Bronchial epithelial cell (primary cell): ENCODE measurements around the gene CD99L2. TPM values are rescaled to one million over a fixed set of nuclear protein-coding genes. Genes with fewer than 3 reads are reported as not detected.

Experiments
- DNase-seq: peaks from one replicate; pipeline ENCODE4 v3.0.0-alpha.2; 2010; ENCODE audit warnings: low read depth
- FAIRE-seq: peaks from 2 replicates; lab custom pipeline; 2011; peaks lifted over from hg19 to GRCh38; lab: Jason Lieb, UNC
- H3K27me3 ChIP-seq: 2 replicates; pipeline ENCODE4 v1.5.1; 2011; ENCODE audit warnings: low read length; ENCODE audit not compliant: control insufficient read depth, insufficient read depth
- H3K36me3 ChIP-seq: 2 replicates; pipeline ENCODE4 v1.5.1; 2011; ENCODE audit warnings: low read length; ENCODE audit not compliant: control insufficient read depth, insufficient read depth
- H3K4me3 ChIP-seq: 2 replicates; pipeline ENCODE4 v1.5.1; 2011; ENCODE audit warnings: mild to moderate bottlenecking, low read depth, low read length, control low read depth
- total RNA-seq: library from RNA; depleted of rRNA; stranded (reverse); fragments of >200 nt; gene quantifications from 2 replicates; pipeline ENCODE4 v1.2.1, GENCODE V29; 2014
- TF ChIP-seq, protein P1 (sequence below): IDR thresholded peaks from 2 replicates; pipeline ENCODE4 v1.5.1; 2011; ENCODE audit warnings: mild to moderate bottlenecking, moderate library complexity, low read length, control low read depth, inconsistent platforms; ENCODE audit not compliant: insufficient read depth, severe bottlenecking

CD99L2 gene
- total RNA-seq, 1 donor from 2014 or later: 10.8 TPM

DNA sequence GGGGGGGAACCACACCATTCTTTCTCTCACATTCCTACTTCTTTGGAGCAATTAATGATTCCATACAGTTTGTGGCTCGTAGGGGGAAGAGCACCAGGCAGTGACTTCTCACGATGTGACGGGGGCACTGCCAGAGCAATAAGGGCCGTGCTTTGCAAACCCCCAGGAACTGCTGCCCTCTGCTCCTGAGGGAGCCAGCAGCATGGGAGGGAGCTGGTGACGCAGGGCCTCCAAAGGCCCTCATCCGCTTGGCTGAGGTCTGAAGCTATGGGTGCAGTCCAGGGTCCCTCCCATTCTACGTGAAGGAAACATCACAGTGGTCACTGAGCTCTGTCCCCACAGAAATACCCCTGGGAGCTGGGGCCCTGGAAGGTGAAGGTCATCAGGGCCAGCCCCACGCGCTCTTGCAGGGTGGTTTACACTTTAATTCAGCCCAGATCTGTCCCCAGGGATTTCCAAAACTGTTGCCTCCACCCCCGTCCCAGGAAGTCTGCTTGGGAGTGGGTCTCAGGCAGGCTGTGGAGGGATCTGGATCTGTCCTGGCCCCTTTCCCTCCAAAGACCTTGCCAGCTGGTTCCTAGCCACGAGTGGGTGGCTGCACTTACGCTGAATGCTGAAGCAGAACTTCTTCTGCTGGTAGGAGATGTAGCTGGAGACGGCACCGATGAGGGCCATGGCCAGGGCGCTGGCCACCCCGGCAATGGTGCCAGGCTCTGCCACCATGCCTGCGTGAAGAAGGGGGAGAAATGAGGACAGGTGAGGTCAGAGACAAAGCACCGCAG is 122.7 kb downstream of the CD99L2 start:
- H3K36me3 ChIP-seq: peaks cover 6% of the 10 kb centered on the region
- no peak overlapping the region for H3K4me3 ChIP-seq
- TF ChIP-seq, protein P1, sequence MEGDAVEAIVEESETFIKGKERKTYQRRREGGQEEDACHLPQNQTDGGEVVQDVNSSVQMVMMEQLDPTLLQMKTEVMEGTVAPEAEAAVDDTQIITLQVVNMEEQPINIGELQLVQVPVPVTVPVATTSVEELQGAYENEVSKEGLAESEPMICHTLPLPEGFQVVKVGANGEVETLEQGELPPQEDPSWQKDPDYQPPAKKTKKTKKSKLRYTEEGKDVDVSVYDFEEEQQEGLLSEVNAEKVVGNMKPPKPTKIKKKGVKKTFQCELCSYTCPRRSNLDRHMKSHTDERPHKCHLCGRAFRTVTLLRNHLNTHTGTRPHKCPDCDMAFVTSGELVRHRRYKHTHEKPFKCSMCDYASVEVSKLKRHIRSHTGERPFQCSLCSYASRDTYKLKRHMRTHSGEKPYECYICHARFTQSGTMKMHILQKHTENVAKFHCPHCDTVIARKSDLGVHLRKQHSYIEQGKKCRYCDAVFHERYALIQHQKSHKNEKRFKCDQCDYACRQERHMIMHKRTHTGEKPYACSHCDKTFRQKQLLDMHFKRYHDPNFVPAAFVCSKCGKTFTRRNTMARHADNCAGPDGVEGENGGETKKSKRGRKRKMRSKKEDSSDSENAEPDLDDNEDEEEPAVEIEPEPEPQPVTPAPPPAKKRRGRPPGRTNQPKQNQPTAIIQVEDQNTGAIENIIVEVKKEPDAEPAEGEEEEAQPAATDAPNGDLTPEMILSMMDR: no peak
- FAIRE-seq (no peak), DNase-seq (no peak)
- H3K27me3 ChIP-seq: no peaks in the 10 kb centered on the region

DNA sequence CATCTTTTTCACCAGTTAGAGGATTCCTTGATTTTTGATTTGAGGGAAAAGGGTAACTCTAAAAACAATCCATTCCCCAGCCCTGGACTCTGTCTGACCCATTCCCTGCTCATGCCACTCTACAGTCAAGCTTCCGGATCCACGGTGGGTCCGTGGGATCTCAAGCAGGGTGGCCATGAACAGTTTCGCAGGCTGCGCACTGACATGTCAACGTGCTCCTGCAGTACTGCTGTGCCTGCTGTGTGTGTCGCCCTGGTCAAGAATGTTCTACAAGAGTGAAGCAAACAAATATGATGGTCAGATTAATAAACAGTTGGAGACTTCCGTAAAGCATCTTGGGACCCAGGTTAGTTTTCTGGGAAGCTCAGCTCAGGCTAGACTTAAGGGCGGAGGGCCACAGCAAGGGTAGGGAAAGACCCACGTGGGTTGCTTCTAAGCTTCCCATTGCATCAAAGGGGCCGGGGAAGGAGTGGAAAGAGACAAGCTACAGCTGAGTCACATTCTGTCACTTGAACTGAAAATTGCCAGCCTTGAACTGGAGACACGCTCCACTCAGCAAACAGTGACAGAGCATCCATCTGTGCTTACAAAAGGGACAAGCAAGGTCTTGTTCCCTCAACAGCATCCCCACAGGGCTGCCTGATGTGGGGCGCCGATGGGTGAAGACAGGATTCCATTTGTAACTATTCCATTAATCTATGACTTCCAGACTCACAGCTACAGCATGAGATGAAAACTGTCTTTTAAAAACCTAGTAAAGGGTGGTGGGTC is 123.5 kb downstream of the CD99L2 start:
- Histone ChIP-seq H3K27me3 (no peaks in the 10 kb centered on the region), H3K36me3 (peaks cover 6% of the 10 kb centered on the region), H3K4me3 (no peak overlapping the region)
- TF ChIP-seq, protein P1: no peak
- no peak for FAIRE-seq
- DNase-seq: no peak

DNA sequence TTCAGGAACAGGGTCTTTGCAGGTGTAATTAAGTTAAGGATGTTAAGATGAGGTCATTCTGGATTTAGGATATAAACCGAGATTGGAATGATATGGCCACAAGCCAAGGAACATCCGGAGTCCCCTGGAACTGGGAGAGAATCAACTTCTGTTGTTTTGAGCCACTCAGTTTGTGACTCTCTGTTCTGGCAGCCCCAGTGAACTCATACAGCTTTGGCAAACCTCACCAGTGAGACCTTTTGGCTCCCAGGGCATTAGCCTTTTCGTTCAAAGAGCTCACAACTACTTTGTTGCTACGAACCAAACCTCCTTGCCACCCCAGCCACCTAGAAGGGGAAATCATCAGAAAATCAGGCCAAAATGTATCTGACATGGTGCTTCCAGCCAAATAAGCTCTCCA is 124.8 kb downstream of the CD99L2 start:
- H3K36me3 ChIP-seq: peaks cover 6% of the 10 kb centered on the region
- H3K4me3 ChIP-seq: no peak overlapping the region
- no peaks in the 10 kb centered on the region for H3K27me3 ChIP-seq
- TF ChIP-seq, protein P1: no peak
- DNase-seq (no peak), FAIRE-seq (no peak)

DNA sequence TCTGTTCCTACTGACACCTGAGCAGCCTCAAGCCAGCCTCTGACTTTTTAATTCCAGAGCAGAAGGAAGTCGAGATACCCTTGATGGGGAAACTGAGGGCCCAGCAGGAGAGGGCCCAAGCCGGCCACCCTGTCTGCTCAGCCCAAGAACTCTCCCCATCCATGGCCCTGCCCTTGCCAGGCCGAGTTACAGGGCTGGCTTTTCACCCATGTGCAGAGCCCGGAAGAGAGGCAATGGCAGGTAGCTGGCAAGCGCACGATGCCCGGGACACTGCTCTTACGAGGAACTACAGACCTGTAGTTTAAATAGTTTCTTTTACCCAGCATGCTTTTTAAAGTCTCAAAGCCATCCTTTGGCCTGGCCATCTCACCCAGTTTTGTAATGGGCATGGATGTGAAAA is 125.4 kb downstream of the CD99L2 start:
- peaks cover 6% of the 10 kb centered on the region for H3K36me3 ChIP-seq
- no peak for DNase-seq
- FAIRE-seq: no peak
- TF ChIP-seq, protein P1: no peak
- H3K4me3 ChIP-seq: no peak overlapping the region
- H3K27me3 ChIP-seq: no peaks in the 10 kb centered on the region

DNA sequence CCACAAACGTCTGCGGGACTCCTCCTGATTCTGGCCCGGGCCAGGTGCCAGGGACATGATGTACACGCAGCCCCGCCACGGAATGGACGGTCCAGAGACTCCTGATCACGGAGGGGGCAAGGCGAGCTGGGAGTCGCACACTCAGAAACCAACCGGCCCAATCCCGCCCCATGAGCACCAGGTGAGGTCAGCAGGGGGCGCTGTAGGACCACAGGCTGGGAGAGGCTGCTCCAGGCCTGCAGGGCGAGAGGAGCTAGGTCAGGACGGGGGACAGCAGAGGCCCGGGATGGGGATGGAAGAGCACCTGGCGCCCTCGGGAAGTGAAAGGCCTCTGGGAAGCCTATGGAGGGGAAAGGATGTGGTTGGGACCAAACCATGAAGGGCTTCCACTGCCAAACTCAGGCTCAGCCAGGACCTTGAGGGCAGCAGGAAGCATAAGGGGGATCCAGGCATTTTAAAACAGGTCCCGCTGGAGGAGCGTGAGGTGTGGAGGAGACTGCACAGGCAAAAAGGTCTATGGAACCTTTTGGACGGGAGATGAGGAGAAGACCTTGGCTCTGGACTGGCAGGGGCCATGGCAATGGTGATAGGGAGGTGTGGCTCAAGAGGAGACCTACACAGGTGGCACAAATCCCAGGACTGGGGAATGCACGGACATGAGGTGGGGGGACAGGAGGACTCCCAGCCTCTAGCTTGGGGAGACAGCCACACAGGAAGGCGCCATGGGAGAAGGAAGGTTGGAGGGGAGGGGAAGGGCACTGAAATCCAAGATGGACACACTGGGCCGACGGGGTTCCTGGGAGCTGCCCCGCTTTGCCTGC is 126.1 kb downstream of the CD99L2 start:
- peak; percentile 29 for DNase-seq
- TF ChIP-seq, protein P1: peak; percentile 83
- no peak for FAIRE-seq
- H3K27me3 ChIP-seq: no peaks in the 10 kb centered on the region
- H3K36me3 ChIP-seq: peaks cover 4% of the 10 kb centered on the region
- H3K4me3 ChIP-seq: no peak overlapping the region
